IPS-18a (cell line): ENCODE results near the gene TNFRSF11A.

ENCODE experiments used
- H3K27ac ChIP-seq: one replicate; pipeline ENCODE4 v1.5.1; 2013; ENCODE audit warnings: low read length
- H3K27me3 ChIP-seq: one replicate; pipeline ENCODE4 v1.6.1; 2013; ENCODE audit warnings: mild to moderate bottlenecking, low read length; ENCODE audit not compliant: control insufficient read depth, insufficient read depth
- H3K36me3 ChIP-seq: one replicate; pipeline ENCODE4 v1.6.1; 2013; ENCODE audit warnings: low read depth, low read length; ENCODE audit not compliant: control insufficient read depth
- H3K4me1 ChIP-seq: one replicate; pipeline ENCODE4 v1.6.1; 2013; ENCODE audit warnings: low read depth, low read length; ENCODE audit not compliant: control insufficient read depth
- H3K4me3 ChIP-seq: one replicate; pipeline ENCODE4 v1.5.1; 2013; ENCODE audit warnings: low read length
- H3K9ac ChIP-seq: one replicate; pipeline ENCODE4 v1.6.1; 2013; ENCODE audit warnings: mild to moderate bottlenecking, low read length, moderate library complexity
- H3K9me3 ChIP-seq: one replicate; pipeline ENCODE4 v1.6.1; 2013; ENCODE audit warnings: low read depth, low read length; ENCODE audit not compliant: control insufficient read depth

The TNFRSF11A gene

GRCh38 chr18:62371436-62371835, 46.3 kb downstream of the TNFRSF11A start:
- Histone ChIP-seq H3K4me3 (no peak overlapping the region), H3K4me1 (peaks cover 17% of the 10 kb centered on the region), H3K9me3 (no peaks in the 10 kb centered on the region), H3K36me3 (peaks cover 15% of the 10 kb centered on the region), H3K27me3 (no peaks in the 10 kb centered on the region), H3K27ac (no peak overlapping the region), H3K9ac (no peak overlapping the region)

GRCh38 chr18:62372156-62372555, 47.0 kb downstream of the TNFRSF11A start:
- Histone ChIP-seq H3K27ac (no peak overlapping the region), H3K4me3 (no peak overlapping the region), H3K4me1 (peaks cover 16% of the 10 kb centered on the region)

GRCh38 chr18:62372882-62373281, 47.8 kb downstream of the TNFRSF11A start:
- H3K27ac ChIP-seq = no peak overlapping the region
- H3K4me1 ChIP-seq = peaks cover 13% of the 10 kb centered on the region

More at GRCh38 chr18:62372156-62372555, 47.0 kb downstream of the TNFRSF11A start:
- no peaks in the 10 kb centered on the region for H3K9me3 ChIP-seq
- no peak overlapping the region for H3K9ac ChIP-seq
- H3K27me3 ChIP-seq = no peaks in the 10 kb centered on the region
- H3K36me3 ChIP-seq = peaks cover 15% of the 10 kb centered on the region

GRCh38 chr18:62374410-62374965, 49.4 kb downstream of the TNFRSF11A start:
- H3K4me3 ChIP-seq = no peak overlapping the region
- no peaks in the 10 kb centered on the region for H3K9me3 ChIP-seq
- H3K27me3 ChIP-seq = no peaks in the 10 kb centered on the region
- H3K36me3 ChIP-seq = peaks cover 11% of the 10 kb centered on the region
- H3K4me1 ChIP-seq = peaks cover 13% of the 10 kb centered on the region
- no peak overlapping the region for H3K9ac ChIP-seq
- no peak overlapping the region for H3K27ac ChIP-seq

More at GRCh38 chr18:62372882-62373281, 47.8 kb downstream of the TNFRSF11A start:
- no peak overlapping the region for H3K9ac ChIP-seq
- H3K4me3 ChIP-seq = no peak overlapping the region
- no peaks in the 10 kb centered on the region for H3K27me3 ChIP-seq
- H3K36me3 ChIP-seq = peaks cover 11% of the 10 kb centered on the region
- no peaks in the 10 kb centered on the region for H3K9me3 ChIP-seq

DNA sequence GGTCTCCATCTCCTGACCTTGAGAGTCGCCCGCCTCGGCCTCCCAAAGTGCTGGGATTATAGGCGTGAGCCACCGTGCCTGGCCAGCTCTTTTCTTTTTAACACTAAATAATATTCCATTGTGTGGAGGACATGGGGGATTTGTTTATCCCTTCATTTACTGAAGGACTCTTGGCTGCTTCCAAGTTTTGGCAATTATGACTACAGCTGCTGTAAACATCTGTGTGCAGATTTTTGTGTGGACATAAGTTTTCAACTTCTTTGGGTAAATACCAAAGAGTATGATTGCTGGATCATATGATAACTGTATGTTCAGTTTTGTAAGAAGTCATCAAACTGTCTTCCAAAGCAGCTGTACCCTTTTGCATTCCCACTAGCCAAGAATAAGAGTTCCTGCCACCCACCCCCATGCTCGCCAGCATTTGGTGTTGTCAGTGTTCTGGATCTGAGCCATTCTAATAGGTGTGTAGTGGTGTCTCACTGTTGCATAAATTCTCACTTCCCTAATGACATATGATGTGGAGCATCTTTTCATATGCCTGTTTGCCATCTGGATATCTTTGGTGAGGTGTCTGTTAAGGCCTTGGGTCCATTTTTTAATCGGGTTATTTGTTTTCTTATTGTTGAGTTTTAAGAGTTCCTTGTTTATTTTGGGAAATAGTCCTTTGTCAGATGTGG, 52.2 kb downstream of the TNFRSF11A start:
- Histone ChIP-seq H3K4me1 (peaks cover 13% of the 10 kb centered on the region), H3K9ac (no peak overlapping the region), H3K9me3 (no peaks in the 10 kb centered on the region), H3K36me3 (peaks cover 11% of the 10 kb centered on the region), H3K4me3 (no peak overlapping the region), H3K27ac (no peak overlapping the region), H3K27me3 (no peaks in the 10 kb centered on the region)

DNA sequence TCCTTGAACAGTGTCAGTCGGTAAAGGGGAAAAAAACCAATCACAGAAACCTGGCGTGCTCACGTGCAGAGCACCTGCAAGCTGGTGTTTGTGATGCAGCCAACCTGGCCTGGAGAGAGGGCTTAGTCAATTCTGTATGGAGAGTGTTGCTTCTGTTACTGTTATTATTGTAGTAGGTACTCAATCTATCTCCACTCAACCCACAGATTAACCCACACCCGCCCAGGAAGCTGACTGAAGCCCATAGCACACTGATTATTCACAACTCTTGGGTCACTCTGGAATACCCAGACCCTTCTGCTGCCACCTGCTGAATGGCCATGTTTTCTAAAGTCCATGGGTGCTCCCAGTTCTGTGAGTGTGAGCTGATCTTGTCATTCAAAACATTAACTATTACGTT, 53.9 kb downstream of the TNFRSF11A start:
- H3K27me3 ChIP-seq = no peaks in the 10 kb centered on the region
- H3K4me1 ChIP-seq = peaks cover 6% of the 10 kb centered on the region
- H3K27ac ChIP-seq = no peak overlapping the region
- no peak overlapping the region for H3K9ac ChIP-seq
- H3K4me3 ChIP-seq = no peak overlapping the region
- H3K36me3 ChIP-seq = peaks cover 11% of the 10 kb centered on the region
- H3K9me3 ChIP-seq = no peaks in the 10 kb centered on the region

DNA sequence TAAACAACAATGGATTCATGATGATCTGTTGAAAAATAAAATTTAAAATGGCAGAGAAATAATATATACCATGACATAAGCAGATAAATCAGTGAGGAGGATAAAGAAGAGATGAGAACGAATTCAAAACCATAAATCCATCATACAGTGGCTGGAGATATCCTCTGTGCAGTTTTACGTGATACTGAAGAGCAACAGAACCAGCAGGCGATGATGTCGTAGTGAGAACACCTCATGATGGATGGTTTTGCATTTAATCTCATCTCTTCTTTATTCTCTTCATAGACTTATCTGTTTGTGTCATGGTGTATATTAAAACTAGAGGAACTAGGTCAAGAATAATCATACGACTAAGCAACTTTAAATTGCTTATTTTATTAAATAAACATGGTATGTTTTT, 56.3 kb downstream of the TNFRSF11A start:
- Histone ChIP-seq H3K36me3 (peaks cover 11% of the 10 kb centered on the region), H3K27me3 (no peaks in the 10 kb centered on the region), H3K4me3 (no peak overlapping the region), H3K9me3 (no peaks in the 10 kb centered on the region), H3K4me1 (peaks cover 13% of the 10 kb centered on the region), H3K9ac (no peak overlapping the region), H3K27ac (no peak overlapping the region)

DNA sequence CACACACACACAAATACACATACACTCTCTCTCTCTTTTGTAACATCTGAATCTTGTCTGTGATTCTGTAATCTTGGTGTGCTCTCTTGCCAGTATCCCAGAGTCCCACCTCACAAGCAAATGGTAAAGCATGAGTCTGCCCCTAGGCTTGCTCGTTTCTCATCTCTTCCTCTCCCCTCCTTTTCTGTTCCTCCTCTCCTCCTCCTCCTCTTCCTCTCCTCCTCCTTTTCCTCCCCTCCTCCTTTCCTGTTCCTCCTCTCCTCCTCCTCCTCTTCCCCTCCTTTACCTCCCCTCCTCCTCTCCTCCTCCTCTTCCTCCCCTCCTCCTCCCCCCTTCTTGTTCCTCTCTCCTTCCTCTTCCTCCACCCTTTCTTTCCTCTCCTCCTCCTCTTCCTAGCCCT, 59.0 kb downstream of the TNFRSF11A start:
- Histone ChIP-seq H3K9ac (no peak overlapping the region), H3K27ac (no peak overlapping the region), H3K9me3 (no peaks in the 10 kb centered on the region), H3K36me3 (peaks cover 6% of the 10 kb centered on the region), H3K27me3 (no peaks in the 10 kb centered on the region), H3K4me3 (no peak overlapping the region), H3K4me1 (peaks cover 18% of the 10 kb centered on the region)

GRCh38 chr18:62384610-62385097, 59.5 kb downstream of the TNFRSF11A start:
- no peaks in the 10 kb centered on the region for H3K27me3 ChIP-seq
- H3K9ac ChIP-seq = no peak overlapping the region
- H3K4me1 ChIP-seq = peaks cover 18% of the 10 kb centered on the region
- H3K9me3 ChIP-seq = no peaks in the 10 kb centered on the region
- H3K36me3 ChIP-seq = no peaks in the 10 kb centered on the region
- no peak overlapping the region for H3K4me3 ChIP-seq
- no peak overlapping the region for H3K27ac ChIP-seq

DNA sequence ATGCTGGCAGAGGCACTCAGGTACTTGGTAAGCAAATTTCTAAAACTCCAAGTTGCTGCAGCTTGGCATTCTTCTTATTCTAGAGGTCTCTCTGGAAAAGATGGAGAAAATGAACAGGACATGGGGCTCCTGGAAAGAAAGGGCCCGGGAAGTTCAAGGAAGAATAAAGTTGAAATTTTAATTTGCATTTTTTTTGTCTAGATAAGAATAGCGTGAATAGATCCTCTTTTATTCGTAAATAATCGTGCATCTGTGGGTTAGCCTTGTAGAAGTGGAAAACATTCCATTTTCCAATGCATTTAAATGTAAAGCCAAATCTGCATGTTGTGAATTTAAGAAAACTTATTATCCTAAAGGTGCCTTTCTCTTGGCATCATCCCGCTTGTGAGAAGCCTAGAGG, 61.0 kb downstream of the TNFRSF11A start:
- peak overlapping the region; percentile 24 for H3K27ac ChIP-seq
- H3K4me3 ChIP-seq = no peak overlapping the region
- no peaks in the 10 kb centered on the region for H3K36me3 ChIP-seq
- no peaks in the 10 kb centered on the region for H3K27me3 ChIP-seq
- peaks cover 18% of the 10 kb centered on the region for H3K4me1 ChIP-seq
- H3K9me3 ChIP-seq = no peaks in the 10 kb centered on the region
- H3K9ac ChIP-seq = peak overlapping the region; percentile 4

DNA sequence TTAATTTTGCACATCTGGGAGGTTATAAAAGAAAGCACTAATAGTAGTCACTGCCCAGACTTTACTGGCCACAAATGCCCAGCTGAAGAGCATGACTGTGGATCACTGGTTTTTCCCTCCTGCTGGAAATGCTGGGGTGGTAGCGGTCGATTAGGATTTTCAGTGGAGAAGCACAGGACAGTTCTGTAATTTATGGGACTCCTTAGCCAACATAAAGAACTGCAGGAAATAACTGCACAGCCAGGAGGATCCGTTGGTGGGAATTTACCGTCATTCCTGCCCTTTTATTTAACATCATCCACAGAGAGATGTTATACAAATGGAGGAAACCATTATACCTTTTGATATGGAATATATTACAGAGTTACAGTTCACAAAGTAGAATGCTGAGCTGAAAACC, 61.5 kb downstream of the TNFRSF11A start:
- Histone ChIP-seq H3K36me3 (no peaks in the 10 kb centered on the region), H3K27me3 (no peaks in the 10 kb centered on the region), H3K9ac (no peak overlapping the region), H3K9me3 (no peaks in the 10 kb centered on the region), H3K4me1 (peaks cover 18% of the 10 kb centered on the region), H3K27ac (no peak overlapping the region), H3K4me3 (no peak overlapping the region)

DNA sequence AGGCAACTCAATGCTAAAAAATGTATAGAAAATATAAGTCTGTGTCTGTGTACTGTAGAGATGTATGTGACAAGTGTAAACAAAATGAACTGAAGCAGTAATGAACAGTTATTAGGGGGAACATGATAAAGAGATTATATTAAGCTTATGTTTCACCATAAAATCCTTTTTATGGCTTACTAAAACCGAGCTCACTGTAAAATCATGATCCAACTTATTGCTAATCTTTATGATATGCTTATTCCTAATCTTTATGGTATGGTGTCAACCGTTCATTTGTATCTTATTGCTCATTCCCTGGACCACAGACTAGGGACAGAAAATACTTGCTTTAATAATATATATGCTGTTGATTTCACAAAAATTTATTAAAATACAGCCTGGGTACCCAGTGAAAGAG, 62.1 kb downstream of the TNFRSF11A start:
- H3K9ac ChIP-seq = no peak overlapping the region
- no peak overlapping the region for H3K27ac ChIP-seq
- H3K27me3 ChIP-seq = no peaks in the 10 kb centered on the region
- H3K4me3 ChIP-seq = no peak overlapping the region
- H3K9me3 ChIP-seq = no peaks in the 10 kb centered on the region
- no peaks in the 10 kb centered on the region for H3K36me3 ChIP-seq
- peaks cover 18% of the 10 kb centered on the region for H3K4me1 ChIP-seq
